Vagina (tissue), 2 donors: ENCODE data around the gene IHH.

Source experiments
- POLR2A ChIP-seq, 2 donors: fragments of 450-650 bp; IDR thresholded peaks; one replicate each; pipeline ENCODE4 v1.6.1; 2017; ENCODE audit warnings: antibody characterized with exemption in 2 of 2, mild to moderate bottlenecking in 2 of 2, moderate library complexity in 2 of 2
- POLR2AphosphoS5 ChIP-seq, 2 donors: sonication (generic); formaldehyde crosslinking; IDR thresholded peaks; one replicate each; pipeline ENCODE4 v1.9.0; 2017; ENCODE audit warnings: antibody characterized with exemption in 2 of 2, mild to moderate bottlenecking in 2 of 2, low read depth in 1 of 2; ENCODE audit not compliant: insufficient read depth in 1 of 2
- TF ChIP-seq, protein P1 (sequence below), 3 experiments: fragments of 450-650 bp in 2 of 3; fragments of 200-600 bp in 1 of 3; sonication (generic) in 1 of 3; IDR thresholded peaks; one replicate each; pipeline ENCODE4 v1.5.1; 2017 to 2019; ENCODE audit warnings: antibody characterized with exemption in 3 of 3, mild to moderate bottlenecking in 2 of 3, moderate library complexity in 2 of 3

DNA sequence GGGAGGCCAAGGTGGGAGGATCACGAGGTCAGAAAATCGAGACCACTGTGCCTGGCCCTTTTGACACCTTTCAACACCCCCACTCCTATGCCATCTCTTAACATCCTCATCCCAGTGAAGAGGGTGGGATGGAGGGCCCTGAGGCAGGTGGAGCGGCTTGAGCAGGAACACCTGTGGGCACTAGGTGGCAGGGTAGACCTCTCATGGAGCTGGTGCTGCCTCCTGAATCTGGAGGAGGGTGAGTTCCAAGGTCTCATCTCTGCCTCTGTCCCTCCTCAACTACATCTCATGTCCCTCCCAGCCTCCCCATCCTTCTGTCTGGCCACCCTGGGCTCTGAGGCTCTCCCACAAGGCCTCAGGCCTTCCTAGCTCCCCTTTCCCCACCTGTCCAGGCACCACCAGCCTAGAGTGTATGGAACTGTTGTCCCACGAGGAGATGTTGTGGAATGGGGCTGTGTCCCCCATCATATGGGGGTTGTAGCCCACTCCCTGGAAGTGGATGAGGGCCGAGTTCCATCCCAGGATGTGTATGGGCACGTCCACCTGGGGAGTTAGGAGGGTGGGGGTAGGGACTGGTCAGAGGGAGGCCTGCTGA, 50.5 kb downstream of the IHH start:
- TF ChIP-seq POLR2A (IDR thresholded peaks at IDR 0.05) (no peak), POLR2AphosphoS5 (IDR thresholded peaks at IDR 0.05; ENCODE audit: insufficient read depth in 1 of 2, low read depth in 1 of 2) (no peak)
- TF ChIP-seq, protein P1, sequence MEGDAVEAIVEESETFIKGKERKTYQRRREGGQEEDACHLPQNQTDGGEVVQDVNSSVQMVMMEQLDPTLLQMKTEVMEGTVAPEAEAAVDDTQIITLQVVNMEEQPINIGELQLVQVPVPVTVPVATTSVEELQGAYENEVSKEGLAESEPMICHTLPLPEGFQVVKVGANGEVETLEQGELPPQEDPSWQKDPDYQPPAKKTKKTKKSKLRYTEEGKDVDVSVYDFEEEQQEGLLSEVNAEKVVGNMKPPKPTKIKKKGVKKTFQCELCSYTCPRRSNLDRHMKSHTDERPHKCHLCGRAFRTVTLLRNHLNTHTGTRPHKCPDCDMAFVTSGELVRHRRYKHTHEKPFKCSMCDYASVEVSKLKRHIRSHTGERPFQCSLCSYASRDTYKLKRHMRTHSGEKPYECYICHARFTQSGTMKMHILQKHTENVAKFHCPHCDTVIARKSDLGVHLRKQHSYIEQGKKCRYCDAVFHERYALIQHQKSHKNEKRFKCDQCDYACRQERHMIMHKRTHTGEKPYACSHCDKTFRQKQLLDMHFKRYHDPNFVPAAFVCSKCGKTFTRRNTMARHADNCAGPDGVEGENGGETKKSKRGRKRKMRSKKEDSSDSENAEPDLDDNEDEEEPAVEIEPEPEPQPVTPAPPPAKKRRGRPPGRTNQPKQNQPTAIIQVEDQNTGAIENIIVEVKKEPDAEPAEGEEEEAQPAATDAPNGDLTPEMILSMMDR (IDR thresholded peaks at IDR 0.05), result no peak
